ENCODE results near the gene C4A. TPM values are rescaled to one million over a fixed set of nuclear protein-coding genes. Genes with fewer than 3 reads are reported as not detected.

C4A gene
- 48.4 TPM for total RNA-seq

DNA sequence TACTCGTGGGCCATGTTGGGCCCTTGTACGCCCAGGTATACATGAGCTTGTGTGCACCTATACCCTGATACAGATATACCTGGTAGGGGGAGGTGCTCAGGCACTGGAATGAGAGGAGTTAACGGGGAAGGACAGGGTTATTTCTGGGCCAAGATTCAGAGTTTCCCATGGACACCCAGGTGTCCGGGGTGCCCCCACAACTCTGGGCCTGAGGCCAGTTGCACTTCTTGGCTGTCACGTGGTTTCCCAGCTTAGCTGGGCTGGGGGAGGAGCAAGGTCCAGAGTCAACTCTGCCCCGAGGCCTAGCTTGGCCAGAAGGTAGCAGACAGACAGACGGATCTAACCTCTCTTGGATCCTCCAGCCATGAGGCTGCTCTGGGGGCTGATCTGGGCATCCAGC lies at the start of gene C4A:
Gene C4A (plus strand): TSS at position 314 of the 400 bp plus-strand sequence. CDS start 51 bp downstream, at position 365.

DNA sequence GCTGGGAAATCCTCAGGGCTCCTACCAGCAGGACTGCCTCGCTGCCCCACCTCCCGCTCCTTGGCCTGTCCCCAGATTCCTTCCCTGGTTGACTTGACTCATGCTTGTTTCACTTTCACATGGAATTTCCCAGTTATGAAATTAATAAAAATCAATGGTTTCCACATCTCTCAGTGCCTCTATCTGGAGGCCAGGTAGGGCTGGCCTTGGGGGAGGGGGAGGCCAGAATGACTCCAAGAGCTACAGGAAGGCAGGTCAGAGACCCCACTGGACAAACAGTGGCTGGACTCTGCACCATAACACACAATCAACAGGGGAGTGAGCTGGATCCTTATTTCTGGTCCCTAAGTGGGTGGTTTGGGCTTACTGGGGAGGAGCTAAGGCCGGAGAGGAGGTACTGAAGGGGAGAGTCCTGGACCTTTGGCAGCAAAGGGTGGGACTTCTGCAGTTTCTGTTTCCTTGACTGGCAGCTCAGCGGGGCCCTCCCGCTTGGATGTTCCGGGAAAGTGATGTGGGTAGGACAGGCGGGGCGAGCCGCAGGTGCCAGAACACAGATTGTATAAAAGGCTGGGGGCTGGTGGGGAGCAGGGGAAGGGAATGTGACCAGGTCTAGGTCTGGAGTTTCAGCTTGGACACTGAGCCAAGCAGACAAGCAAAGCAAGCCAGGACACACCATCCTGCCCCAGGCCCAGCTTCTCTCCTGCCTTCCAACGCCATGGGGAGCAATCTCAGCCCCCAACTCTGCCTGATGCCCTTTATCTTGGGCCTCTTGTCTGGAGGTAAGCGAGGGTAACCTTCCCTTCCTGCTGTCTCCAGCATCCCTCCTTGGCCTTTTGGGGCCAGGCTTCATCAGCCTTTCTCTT lies 36.1 kb upstream of the C4A start, which contains the start of gene CFB:
Gene CFB (plus strand): TSS at position 589 of the 863 bp plus-strand sequence. CDS start 127 bp downstream, at position 716.

DNA sequence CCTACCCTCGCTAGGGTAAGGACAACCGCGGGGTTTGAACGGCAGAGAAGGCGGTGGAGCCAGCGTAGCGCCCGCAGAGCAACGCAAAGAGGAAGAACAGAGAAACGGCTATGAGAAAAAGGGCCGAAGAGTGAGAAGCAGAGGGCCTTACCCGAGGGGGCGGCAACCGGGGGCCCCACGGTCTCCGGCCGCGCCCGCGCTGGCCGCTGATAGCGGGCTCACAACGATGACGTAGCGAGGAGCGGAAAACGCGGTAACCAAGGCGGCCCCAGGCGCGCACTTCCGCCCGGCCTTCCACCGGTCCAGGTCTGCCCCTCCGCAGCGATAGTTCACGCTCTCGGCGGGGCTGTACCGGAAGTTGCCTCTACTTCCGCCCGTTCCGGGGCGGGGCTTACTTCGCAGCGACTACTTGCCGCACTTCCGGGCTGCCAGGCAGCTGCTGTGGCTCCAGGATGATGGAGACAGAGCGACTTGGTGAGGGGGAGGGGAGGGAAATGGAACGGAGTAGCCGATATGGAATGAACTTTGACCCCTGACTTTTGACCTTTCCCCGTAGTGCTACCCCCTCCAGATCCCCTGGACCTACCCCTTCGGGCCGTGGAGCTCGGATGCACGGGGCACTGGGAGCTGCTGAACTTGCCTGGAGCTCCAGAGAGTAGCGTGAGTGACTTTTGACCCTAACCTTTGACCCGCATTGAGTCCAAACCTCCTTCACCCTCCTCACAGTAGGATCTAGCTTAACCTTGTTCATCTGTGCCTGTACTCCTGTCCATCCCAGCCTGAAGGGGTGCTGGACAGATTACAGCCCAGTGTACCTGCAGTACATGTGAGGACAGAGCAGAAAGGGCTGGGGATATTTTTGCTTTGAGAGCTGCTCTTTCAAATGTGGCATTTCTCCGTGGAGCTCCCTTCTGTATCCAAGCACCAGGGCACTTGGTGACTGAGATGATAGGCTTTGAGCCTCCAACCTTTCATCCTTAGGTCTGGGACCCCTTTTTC lies 22.8 kb upstream of the C4A start, which contains the start of the genes NELFE and SKIC2:
Gene NELFE (minus strand): TSS at position 231 of the 999 bp plus-strand sequence. CDS start 525 bp downstream, outside the sequence.
Gene SKIC2 (plus strand): TSS at position 435 of the 999 bp plus-strand sequence. CDS start 18 bp downstream, at position 453.

DNA sequence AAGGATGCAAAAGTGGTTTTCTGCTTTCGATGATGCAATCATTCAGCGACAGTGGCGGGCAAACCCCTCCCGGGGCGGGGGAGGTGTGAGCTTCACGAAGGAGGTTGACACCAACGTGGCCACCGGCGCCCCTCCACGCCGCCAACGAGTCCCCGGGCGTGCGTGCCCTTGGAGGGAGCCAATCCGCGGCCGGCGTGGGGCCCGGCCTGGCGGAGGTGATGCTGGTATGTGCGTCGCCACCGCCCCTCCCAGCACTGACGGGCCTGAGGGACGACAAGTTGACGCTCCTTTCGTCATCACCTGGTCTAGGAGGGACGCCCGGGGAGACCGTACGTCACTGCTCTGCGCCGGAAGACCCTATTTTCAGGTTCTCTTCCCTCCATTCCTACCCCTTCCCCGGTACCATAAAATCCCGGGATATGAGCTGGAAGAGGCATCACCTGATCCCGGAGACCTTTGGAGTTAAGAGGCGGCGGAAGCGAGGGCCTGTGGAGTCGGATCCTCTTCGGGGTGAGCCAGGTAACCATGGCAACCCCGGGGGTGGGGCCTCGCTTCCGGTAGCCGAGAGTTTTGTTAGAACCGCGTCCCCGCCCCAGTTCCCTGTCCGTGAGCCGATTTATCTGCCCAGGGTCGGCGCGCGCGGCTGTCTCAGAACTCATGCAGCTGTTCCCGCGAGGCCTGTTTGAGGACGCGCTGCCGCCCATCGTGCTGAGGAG lies 9.7 kb upstream of the C4A start, which contains the start of gene DXO:
Gene DXO (minus strand): TSS at position 146 of the 716 bp plus-strand sequence. CDS start 463 bp downstream, outside the sequence.

DNA sequence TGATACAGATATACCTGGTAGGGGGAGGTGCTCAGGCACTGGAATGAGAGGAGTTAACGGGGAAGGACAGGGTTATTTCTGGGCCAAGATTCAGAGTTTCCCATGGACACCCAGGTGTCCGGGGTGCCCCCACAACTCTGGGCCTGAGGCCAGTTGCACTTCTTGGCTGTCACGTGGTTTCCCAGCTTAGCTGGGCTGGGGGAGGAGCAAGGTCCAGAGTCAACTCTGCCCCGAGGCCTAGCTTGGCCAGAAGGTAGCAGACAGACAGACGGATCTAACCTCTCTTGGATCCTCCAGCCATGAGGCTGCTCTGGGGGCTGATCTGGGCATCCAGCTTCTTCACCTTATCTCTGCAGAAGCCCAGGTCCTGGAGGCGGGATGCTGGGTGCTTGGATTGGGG lies 32.7 kb downstream of the C4A start, which contains the start of gene C4B:
Gene C4B (plus strand): TSS at position 249 of the 400 bp plus-strand sequence. CDS start 51 bp downstream, at position 300.

DNA sequence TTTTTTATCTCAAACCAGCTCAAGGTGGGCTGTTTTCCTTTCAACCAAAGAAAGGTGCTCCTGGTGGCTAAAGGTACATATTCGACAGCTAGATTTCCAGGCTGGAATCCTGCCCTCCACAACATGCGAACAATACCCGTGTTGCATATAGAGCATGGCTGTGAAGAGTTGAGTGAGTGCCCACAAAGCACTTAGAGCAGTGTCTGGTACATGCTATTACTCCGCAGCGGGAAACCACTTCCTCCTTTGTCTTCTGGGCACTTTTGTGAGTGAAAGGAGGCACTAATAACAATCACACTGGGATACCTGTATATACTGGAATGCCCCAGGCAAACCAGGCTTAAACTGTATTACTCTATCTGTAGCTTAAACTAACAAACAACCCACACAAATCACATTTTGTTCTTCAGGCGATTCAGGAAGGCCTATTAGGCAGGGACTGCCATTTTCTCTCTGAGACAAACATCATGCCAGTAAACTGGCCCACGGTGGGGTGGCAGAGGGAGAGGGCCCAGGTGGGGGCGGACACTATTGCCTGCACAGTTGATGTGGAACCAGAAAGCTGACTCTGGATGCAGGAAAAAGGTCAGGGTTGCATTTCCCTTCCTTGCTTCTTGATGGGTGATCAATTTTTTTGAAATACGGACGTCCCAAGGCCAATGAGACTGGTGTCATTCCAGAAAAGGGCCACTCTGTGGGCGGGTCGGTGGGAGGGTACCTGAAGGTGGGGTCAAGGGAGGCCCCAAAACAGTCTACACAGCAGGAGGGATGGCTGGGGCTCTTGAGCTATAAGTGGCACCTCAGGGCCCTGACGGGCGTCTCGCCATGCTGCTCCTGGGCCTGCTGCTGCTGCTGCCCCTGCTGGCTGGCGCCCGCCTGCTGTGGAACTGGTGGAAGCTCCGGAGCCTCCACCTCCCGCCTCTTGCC lies 56.0 kb downstream of the C4A start, which contains the start of gene CYP21A2:
Gene CYP21A2 (plus strand): TSS at position 818 of the 927 bp plus-strand sequence. CDS start 8 bp downstream, at position 826.

Small RNA genes lying within 50 kb of the gene (small RNA-seq; reads per million reads assigned to genes)
- not detected for gene AL645922.1 (ENCODE audit: low replicate concordance)

Other genes starting within 250 kb of the C4A start
- 227 TPM for gene CLIC1, start 245.5 kb upstream of the C4A start, total RNA-seq
- 18.9 TPM for gene MSH5, start 242.1 kb upstream of the C4A start, total RNA-seq
- gene SAPCD1, start 219.4 kb upstream of the C4A start, total RNA-seq, result 4.3 TPM
- 8.6 TPM for gene VWA7, start 204.7 kb upstream of the C4A start, total RNA-seq
- gene VARS1, start 186.3 kb upstream of the C4A start, total RNA-seq, result 38.8 TPM
- gene LSM2, start 175.1 kb upstream of the C4A start, total RNA-seq, result 33.5 TPM
- 2.9 TPM for gene HSPA1L, start 166.8 kb upstream of the C4A start, total RNA-seq
- gene HSPA1A, start 166.5 kb upstream of the C4A start, total RNA-seq, result 1,222 TPM
- gene HSPA1B, start 154.3 kb upstream of the C4A start, total RNA-seq, result 1,232 TPM
- 46.4 TPM for gene NEU1, start 119.2 kb upstream of the C4A start, total RNA-seq
- 28.4 TPM for gene SLC44A4, start 103.1 kb upstream of the C4A start, total RNA-seq
- 71.4 TPM for gene EHMT2, start 84.4 kb upstream of the C4A start, total RNA-seq
- gene ZBTB12, start 80.0 kb upstream of the C4A start, total RNA-seq, result 14.4 TPM
- gene C2, start 54.3 kb upstream of the C4A start, total RNA-seq, result 7.1 TPM
- 9.9 TPM for gene CFB, start 36.0 kb upstream of the C4A start, total RNA-seq
- gene NELFE, start 23.1 kb upstream of the C4A start, total RNA-seq, result 50.0 TPM
- 53.5 TPM for gene SKIC2, start 22.9 kb upstream of the C4A start, total RNA-seq
- 20.1 TPM for gene DXO, start 9.9 kb upstream of the C4A start, total RNA-seq
- gene C4B, start 32.7 kb downstream of the C4A start, total RNA-seq, result 45.4 TPM
- 0.64 TPM for gene CYP21A2, start 56.4 kb downstream of the C4A start, total RNA-seq
- 52.8 TPM for gene TNXB, start 127.3 kb downstream of the C4A start, total RNA-seq
- gene ATF6B, start 146.2 kb downstream of the C4A start, total RNA-seq, result 49.8 TPM
- 4.4 TPM for gene FKBPL, start 148.2 kb downstream of the C4A start, total RNA-seq
- gene PRRT1, start 169.9 kb downstream of the C4A start, total RNA-seq, result 1.9 TPM
- 39.3 TPM for gene PPT2, start 172.1 kb downstream of the C4A start, total RNA-seq
- gene EGFL8, start 182.5 kb downstream of the C4A start, total RNA-seq, result 14.0 TPM
- gene AGPAT1, start 194.0 kb downstream of the C4A start, total RNA-seq, result 29.7 TPM
- gene RNF5, start 196.3 kb downstream of the C4A start, total RNA-seq, result 65.9 TPM
- 6.0 TPM for gene AGER, start 202.2 kb downstream of the C4A start, total RNA-seq
- 86.2 TPM for gene PBX2, start 208.1 kb downstream of the C4A start, total RNA-seq
- gene GPSM3, start 210.6 kb downstream of the C4A start, total RNA-seq, result 7.8 TPM
- 22.2 TPM for gene NOTCH4, start 242.0 kb downstream of the C4A start, total RNA-seq